ENCODE measurements around the gene LRRC4C.

DNA sequence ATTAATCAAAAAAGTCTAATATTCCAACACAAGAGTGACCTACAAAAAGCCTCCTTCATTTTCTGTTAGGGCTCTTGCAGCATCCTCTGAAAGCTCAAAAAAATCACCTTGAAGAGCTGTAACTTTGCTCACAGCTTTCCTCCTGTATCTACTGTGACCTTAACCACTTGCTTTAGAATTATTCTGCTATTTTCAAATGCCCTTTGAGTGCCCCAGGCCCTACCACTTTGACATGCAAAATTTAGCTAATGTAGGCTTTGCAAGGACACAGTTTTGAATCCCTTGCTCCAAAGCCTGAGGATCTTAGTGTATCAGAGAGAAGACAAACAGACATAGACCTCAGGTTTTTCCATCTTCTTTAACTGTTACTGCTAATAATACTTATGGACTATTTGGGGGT, 253.1 kb downstream of the LRRC4C start:
- TF ChIP-seq CREB1 (IDR thresholded peaks at IDR 0.05; ENCODE audit: low read depth) (no peak), CEBPB (IDR thresholded peaks at IDR 0.05) (no peak), YY1 (IDR thresholded peaks at IDR 0.05; ENCODE audit: low read depth) (no peak), TCF12 (IDR thresholded peaks at IDR 0.05; ENCODE audit: low read depth) (no peak), EP300 (IDR thresholded peaks at IDR 0.05; ENCODE audit: borderline replicate concordance) (no peak), RAD21 (IDR thresholded peaks at IDR 0.05; ENCODE audit: low read depth) (no peak), TAF1 (IDR thresholded peaks at IDR 0.05; ENCODE audit: low read depth) (no peak), ZBTB7A (IDR thresholded peaks at IDR 0.05; ENCODE audit: low read depth) (no peak), EGR1 (IDR thresholded peaks at IDR 0.05) (no peak)
- TF ChIP-seq, protein P1, sequence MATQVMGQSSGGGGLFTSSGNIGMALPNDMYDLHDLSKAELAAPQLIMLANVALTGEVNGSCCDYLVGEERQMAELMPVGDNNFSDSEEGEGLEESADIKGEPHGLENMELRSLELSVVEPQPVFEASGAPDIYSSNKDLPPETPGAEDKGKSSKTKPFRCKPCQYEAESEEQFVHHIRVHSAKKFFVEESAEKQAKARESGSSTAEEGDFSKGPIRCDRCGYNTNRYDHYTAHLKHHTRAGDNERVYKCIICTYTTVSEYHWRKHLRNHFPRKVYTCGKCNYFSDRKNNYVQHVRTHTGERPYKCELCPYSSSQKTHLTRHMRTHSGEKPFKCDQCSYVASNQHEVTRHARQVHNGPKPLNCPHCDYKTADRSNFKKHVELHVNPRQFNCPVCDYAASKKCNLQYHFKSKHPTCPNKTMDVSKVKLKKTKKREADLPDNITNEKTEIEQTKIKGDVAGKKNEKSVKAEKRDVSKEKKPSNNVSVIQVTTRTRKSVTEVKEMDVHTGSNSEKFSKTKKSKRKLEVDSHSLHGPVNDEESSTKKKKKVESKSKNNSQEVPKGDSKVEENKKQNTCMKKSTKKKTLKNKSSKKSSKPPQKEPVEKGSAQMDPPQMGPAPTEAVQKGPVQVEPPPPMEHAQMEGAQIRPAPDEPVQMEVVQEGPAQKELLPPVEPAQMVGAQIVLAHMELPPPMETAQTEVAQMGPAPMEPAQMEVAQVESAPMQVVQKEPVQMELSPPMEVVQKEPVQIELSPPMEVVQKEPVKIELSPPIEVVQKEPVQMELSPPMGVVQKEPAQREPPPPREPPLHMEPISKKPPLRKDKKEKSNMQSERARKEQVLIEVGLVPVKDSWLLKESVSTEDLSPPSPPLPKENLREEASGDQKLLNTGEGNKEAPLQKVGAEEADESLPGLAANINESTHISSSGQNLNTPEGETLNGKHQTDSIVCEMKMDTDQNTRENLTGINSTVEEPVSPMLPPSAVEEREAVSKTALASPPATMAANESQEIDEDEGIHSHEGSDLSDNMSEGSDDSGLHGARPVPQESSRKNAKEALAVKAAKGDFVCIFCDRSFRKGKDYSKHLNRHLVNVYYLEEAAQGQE (IDR thresholded peaks at IDR 0.05; ENCODE audit: low read depth) = no peak
- TF ChIP-seq, protein P2, sequence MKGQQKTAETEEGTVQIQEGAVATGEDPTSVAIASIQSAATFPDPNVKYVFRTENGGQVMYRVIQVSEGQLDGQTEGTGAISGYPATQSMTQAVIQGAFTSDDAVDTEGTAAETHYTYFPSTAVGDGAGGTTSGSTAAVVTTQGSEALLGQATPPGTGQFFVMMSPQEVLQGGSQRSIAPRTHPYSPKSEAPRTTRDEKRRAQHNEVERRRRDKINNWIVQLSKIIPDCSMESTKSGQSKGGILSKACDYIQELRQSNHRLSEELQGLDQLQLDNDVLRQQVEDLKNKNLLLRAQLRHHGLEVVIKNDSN (IDR thresholded peaks at IDR 0.05) = no peak
